Bronchial epithelial cell (primary cell): ENCODE measurements around the gene POTEH. TPM values are rescaled to one million over a fixed set of nuclear protein-coding genes. Genes with fewer than 3 reads are reported as not detected.
"Not testable (repeated sequence)": the region's sequence is repeated elsewhere in the genome, so short reads cannot be mapped to it uniquely, and the experiment has no call there.

Experiments
- DNase-seq: peaks from one replicate; pipeline ENCODE4 v3.0.0-alpha.2; 2010; ENCODE audit warnings: low read depth
- FAIRE-seq: peaks from 2 replicates; lab custom pipeline; 2011; peaks lifted over from hg19 to GRCh38; lab: Jason Lieb, UNC
- H3K27me3 ChIP-seq: 2 replicates; pipeline ENCODE4 v1.5.1; 2011; ENCODE audit warnings: low read length; ENCODE audit not compliant: control insufficient read depth, insufficient read depth
- H3K36me3 ChIP-seq: 2 replicates; pipeline ENCODE4 v1.5.1; 2011; ENCODE audit warnings: low read length; ENCODE audit not compliant: control insufficient read depth, insufficient read depth
- H3K4me3 ChIP-seq: 2 replicates; pipeline ENCODE4 v1.5.1; 2011; ENCODE audit warnings: mild to moderate bottlenecking, low read depth, low read length, control low read depth
- total RNA-seq: library from RNA; depleted of rRNA; stranded (reverse); fragments of >200 nt; gene quantifications from 2 replicates; pipeline ENCODE4 v1.2.1, GENCODE V29; 2014

POTEH gene
- total RNA-seq, 1 donor from 2014 or later, result not detected

DNA sequence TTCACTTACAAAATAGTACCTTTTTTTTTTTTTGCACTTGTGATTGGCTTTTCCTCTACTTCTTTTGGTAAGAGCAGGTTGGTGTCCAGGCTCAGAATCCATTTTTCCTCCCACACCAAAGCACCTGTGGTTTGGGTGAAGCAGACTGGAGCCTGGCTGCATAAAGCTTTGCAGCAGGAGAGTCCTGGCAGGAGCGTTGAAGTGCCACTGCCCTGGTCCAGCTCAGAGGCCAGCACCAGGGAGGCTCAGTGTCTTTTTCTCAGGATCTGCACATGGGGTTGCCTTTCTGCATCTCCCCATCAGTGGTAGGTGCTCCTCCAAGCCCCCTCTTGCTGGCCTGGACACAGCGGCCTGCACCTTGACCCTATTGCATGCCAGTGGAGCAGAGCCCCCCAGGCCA, 1.7 kb upstream of the POTEH start:
- not testable (repeated sequence) for DNase-seq, H3K4me3 ChIP-seq, FAIRE-seq, H3K36me3 ChIP-seq, H3K27me3 ChIP-seq

DNA sequence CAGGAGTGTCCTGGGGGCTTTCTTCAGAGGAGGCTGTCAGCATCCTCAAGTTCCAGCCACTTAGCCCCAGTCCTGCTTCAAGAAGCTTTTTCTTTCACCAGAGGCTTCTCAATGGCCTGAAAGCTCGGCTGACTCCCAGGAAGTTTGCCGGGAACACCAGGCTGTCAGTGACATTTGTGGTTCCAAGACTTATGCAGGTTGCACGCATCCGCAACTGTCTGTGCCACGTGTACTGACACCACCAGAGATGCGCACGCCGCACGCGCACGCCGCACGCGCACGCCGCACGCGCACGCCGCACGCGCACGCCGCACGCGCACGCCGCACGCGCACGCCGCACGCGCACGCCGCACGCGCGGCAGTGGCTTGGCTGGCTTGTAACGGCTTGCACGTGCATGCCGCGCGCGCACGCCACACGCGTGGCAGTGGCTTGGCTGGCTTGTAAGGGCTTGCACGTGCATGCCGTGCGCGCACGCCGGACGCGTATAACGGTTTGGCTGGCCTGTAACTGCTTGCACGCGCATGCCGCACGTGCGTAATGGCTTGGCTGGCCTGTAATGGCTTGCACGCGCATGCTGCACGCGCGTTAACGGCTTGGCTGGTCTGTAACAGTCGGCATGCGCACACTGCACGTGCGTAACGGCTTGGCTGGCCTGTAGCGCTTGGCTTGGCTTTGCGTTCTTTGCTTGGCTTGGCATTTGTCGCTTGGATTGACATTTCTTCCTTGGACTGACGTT, 646 bp upstream of the POTEH start:
- not testable (repeated sequence) for H3K4me3 ChIP-seq, H3K36me3 ChIP-seq, H3K27me3 ChIP-seq, DNase-seq, FAIRE-seq

- H3K36me3 ChIP-seq, FAIRE-seq, DNase-seq: not testable (repeated sequence)
Observed at GRCh38 chr22:15713600-15713999, 23.8 kb downstream of the POTEH start.

DNA sequence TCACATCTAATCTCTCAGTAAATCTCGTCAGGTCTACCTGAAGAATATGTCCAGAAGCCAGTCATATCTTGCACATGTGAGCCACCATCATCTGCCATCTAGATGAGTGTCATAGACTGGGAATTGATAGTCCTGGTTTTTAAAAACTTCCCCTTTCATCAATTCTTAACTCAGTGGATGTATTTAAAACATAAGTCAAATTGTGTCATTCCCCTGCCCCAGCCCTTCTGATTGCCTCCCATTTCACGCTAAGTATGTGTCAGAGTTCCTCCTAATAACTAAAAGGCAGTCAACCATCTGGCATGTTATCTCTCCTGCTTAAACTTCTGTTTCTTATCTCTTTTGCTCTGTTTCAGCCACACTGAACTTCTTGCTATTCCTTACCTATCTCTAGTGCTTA, 24.3 kb downstream of the POTEH start:
- not testable (repeated sequence) for H3K27me3 ChIP-seq, H3K36me3 ChIP-seq, DNase-seq, FAIRE-seq, H3K4me3 ChIP-seq

More at GRCh38 chr22:15713600-15713999, 23.8 kb downstream of the POTEH start:
- not testable (repeated sequence) for H3K27me3 ChIP-seq, H3K4me3 ChIP-seq

GRCh38 chr22:15721884-15722283, 32.1 kb downstream of the POTEH start:
- DNase-seq, FAIRE-seq, H3K4me3 ChIP-seq, H3K36me3 ChIP-seq, H3K27me3 ChIP-seq: not testable (repeated sequence)

DNA sequence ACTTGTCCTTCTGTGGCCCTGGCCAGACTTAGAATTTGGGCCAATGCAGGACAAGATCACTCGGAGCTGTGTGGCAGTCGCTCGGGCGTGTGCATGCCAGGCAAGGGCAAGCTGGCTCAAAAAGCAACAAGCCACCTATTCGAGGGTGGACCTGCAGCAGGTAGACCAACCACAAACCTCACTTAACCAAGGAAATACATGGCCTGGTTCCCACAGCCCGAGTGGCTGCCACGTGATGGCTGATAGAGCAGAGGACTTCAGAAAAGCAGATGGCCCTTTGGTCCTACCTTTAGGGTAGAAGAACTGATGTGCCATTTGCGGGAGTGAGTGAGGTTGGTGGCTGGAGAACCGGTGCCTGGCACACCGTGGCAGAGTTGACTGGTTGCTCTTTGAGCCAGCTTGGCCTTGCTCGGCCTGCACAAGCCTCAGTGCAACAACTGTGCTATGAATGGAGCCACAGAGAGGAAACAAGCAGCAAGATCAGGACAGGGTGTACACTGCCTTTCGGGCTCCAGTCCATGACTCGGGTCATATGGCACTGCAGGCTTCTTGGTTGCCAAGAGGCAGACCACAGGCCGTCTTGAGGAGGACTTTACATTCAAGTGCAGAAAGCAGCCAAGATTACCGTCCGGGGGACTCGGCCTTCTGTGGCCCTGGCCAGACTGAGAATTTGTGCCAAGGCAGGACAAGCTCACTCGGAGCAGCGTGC, 39.5 kb downstream of the POTEH start:
- not testable (repeated sequence) for H3K27me3 ChIP-seq, DNase-seq, H3K4me3 ChIP-seq, FAIRE-seq, H3K36me3 ChIP-seq

DNA sequence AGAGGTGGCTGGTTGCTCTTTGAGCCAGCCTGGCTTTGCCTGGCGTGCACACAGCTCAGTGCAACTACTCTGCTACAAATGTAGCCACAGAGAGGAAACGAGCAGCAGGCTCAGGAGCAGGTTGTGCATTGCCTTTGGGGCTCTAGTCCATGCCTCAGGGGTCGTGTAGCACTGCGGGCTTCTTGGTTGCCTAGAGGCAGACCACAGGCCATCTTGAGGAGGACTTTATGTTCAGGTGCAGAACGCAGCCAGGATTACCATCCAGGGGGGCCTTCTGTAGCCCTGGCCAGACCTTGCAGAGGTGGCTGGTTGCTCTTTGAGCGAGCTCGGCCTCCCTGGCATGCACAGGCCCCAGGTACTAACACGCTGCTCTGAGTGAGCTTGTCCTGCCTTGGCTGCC, 41.2 kb downstream of the POTEH start:
- DNase-seq, H3K27me3 ChIP-seq, FAIRE-seq, H3K4me3 ChIP-seq, H3K36me3 ChIP-seq: not testable (repeated sequence)

DNA sequence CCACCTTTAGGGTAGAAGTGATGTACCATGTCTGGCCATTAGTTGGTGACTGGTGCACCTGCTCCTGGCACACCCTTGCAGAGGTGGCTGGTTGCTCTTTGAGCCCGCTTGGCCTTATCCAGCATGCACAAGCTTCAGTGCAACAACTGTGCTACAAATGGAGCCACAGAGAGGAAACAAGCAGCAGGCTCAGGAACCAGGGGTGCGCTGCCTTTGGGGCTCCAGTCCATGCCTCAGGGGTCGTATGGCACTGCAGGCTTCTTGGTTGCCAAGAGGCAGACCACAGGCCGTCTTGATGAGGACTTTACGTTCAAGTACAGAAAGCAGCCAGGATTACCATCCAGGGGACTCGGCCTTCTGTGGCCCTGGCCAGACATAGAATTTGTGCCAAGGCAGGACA, 44.6 kb downstream of the POTEH start:
- not testable (repeated sequence) for H3K36me3 ChIP-seq, H3K4me3 ChIP-seq, DNase-seq, FAIRE-seq, H3K27me3 ChIP-seq

DNA sequence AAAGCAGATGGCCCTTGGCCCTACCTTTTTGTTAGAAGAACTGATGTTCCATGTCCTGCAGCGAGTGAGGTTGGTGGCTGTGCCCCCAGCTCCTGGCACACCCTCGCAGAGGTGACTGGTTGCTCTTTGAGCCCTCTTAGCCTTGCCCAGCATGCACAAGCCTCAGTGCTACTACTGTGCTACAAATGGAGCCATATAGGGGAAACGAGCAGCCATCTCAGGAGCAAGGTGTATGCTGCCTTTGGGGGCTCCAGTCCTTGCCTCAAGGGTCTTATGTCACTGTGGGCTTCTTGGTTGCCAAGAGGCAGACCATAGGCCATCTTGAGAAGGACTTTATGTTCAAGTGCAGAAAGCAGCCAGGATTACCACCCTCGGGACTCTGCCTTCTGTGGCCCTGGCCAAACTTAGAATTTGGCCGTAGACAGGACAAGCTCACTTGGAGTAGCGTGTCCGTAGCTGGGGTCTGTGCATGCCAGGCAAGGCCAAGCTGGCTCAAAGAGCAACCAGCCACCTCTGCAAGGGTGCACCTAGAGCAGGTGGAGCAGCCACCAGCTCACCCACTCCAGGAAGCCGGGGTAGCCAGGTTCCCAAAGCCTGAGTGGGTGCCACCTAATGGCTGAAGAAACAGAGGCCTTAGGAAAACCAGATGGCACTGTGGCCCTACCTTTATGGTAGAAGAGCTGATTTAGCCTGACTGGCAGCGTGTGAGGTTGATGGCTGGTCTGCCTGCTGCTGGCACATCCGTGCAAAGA, 48.5 kb downstream of the POTEH start:
- not testable (repeated sequence) for H3K4me3 ChIP-seq, FAIRE-seq, H3K36me3 ChIP-seq, H3K27me3 ChIP-seq, DNase-seq

DNA sequence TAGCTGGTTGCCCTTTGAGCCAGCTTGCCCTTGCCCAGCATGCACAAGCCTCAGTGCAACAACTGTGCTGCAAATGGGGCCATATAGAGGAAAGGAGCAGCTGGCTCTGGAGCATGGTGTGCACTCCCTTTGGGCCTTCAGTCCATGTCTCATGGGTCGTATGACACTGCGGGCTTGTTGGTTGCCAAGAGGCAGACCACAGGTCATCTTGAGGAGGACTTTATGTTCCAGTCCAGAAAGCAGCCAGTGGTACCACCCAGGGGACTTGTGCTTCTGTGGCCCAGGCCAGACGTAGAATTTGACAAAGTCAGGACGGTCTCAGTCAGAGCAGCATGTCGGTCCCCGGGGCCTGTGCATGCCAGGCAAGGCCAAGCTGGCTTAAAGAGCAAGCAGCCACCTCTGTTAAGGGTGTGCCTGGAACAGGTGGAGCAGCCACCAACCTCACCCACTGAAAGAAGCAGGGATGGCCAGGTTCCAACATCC, 49.1 kb downstream of the POTEH start:
- FAIRE-seq, H3K36me3 ChIP-seq, H3K4me3 ChIP-seq, H3K27me3 ChIP-seq, DNase-seq: not testable (repeated sequence)

- not testable (repeated sequence) for H3K36me3 ChIP-seq, H3K4me3 ChIP-seq, FAIRE-seq, H3K27me3 ChIP-seq, DNase-seq
Observed at GRCh38 chr22:15747636-15748323, 58.0 kb downstream of the POTEH start.

GRCh38 chr22:15749181-15749970, 59.5 kb downstream of the POTEH start:
- H3K27me3 ChIP-seq, H3K36me3 ChIP-seq, FAIRE-seq, H3K4me3 ChIP-seq, DNase-seq: not testable (repeated sequence)
